ENCODE data around the gene TRIM65.
"Not testable (repeated sequence)": the region's sequence is repeated elsewhere in the genome, so short reads cannot be mapped to it uniquely, and the experiment has no call there.

Gene TRIM65

GRCh38 chr17:75875182-75875939, 21.4 kb downstream of the TRIM65 start:
- FAIRE-seq: no peak

DNA sequence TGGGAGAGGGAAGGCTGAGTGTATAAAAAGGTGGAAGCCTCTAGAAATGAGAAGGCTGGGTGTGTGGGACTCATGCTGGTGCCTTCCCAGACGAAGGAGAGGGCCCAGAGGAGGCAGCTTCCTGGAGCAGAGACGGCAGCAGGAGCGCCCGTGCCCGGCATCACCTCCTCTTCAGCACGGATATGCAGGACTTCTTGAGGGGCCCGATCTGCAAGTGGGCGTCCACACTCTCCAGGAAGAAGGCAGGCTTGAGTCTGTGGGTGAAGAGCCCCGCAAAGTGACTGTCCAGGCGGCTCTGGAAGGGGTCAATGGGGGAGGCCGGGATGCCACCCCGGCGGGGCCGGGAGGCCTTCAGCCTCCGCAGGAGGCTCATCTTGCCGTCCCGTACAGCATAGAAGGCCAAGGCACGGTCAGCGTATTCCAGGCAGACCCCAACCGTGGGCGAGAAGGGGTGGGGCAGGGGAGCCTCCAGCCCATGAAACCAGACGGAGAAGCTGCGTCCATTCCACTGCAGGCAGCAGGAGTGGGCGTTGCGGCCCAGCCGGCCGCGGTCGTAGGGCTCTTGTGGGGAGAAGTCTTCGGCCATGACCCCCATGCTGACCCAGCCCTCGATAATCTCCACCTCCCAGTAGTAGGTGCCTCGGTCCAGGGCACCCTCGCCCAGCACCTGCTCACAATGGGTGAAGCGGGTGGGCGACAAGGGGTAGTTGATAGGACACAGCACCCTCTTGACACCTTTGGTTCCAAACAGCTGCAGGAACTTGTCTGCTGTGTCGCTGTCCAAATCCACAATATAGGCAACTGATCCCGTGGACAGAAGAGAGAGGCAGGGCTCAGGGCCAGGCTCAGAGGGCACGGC, 22.2 kb downstream of the TRIM65 start:
- FAIRE-seq: no peak

DNA sequence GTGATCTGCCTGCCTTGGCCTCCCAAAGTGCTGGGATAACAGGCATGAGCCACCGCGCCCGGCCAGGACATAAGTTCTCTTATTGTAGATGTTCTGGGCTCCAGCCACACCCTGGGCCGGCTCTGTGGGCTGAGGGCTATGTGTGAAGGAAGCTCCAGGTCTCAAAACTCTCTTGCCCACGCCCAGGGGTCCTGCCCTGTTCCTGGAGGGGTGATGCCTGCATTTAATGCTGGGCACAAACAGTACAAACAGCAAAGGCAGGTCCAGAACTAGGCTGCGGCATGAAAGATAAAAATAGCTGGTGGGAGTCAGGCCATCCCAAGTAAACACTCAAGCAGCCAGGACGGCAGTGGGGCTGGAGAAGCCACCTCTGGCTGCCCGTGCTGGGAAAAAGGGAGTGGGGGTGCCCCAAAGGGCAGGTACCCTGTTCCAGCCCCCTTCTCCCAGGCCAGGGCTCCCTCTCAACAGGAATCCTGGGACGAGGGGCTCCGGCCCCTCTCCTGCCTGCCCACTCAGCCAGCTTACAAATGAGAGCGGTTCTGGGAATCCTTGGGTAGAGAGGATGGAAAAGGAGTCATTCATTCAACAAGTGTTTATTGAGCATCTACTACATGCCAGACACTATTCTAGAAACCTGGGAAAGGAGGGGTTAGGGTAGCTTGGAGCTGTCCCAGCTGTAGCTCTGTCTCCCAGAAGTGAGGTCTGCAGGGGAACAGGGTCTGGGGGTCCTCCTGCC, 23.0 kb downstream of the TRIM65 start:
- no peak for FAIRE-seq

GRCh38 chr17:75872434-75873351, 24.1 kb downstream of the TRIM65 start:
- FAIRE-seq: no peak

GRCh38 chr17:75870228-75870627, 26.5 kb downstream of the TRIM65 start:
- not testable (repeated sequence) for FAIRE-seq

GRCh38 chr17:75869282-75870141, 27.2 kb downstream of the TRIM65 start:
- FAIRE-seq: no peak

DNA sequence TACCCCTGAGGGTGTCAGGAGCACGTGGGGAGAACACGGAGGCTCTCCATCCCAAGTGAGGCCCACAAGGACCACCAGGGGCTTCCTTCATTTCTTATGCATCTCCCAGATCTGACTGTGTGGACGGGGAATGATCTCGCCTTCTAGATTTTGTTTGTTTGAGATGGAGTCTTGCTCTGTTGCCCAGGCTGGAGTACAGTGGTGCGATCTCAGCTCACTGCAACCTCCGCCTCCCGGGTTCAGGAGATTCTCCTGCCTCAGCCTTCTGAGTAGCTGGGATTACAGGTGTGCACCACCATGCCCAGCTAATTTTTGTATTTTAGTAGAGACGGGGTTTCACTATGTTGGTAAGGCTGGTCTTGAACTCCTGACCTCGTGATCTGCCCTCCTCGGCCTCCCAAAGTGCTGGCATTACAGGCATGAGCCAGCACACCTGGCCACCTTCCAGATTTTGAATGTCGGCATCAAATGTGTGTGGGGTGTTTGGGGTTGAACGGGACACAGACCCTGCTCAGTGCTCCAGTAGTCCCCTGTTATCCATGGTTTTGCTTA, 27.9 kb downstream of the TRIM65 start:
- not testable (repeated sequence) for FAIRE-seq

DNA sequence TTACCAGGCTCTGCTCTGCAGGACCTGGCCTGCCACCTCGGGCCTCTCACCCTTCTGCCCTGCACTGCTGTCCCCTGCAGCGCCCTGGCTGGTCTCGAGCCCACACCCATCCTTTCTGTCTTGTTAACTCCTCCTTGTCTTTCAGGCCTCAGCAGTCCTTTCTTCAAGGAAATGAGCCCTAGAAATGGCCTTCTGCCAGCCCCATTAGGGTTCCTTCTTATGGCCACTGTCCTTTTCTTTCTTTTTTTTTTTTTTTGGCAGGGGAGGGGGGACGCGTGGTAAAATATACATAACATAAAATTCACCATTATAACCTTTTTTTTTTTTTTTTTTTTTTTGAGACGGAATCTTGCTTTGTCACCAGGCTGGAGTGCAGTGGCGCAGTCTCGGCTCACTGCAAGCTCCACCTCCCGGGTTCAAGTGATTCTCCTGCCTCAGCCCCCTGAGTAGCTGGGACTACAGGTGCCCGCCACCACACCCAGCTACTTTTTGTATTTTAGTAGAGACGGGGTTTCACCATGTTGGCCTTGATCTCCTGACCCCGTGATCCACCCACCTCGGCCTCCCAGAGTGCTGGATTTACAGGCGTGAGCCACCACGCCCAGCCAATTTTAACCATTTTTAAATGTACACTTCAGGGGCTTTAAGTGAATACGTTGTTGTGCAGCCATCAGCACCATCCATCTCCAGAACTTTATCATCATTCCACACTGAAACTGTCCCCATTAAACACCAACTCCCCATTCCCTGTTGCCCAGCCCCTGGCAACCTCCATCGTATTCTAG, 31.2 kb downstream of the TRIM65 start:
- FAIRE-seq: not testable (repeated sequence)

DNA sequence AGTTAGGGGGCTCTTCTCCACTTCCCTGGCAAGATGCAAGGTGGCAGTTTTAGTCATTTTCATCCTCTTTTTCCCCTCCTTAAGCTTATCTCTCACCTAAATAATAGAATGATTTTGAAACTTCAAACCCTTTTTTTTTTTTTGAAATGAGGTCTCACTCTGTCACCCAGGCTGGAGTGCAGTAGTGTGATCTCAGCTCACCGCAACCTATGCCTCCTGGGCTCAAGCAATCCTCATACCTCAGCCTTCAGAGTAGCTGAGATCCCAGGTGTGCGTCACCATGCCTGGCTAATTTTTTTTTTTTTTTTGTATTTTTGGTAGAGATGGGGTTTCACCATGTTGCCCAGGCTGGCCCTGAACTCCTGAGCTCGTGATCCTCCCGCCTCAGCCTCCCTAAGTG, 31.9 kb downstream of the TRIM65 start:
- not testable (repeated sequence) for FAIRE-seq

- FAIRE-seq: peak; percentile 43
These were observed 32.3 kb downstream of the TRIM65 start for GRCh38 chr17:75864448-75864871.

DNA sequence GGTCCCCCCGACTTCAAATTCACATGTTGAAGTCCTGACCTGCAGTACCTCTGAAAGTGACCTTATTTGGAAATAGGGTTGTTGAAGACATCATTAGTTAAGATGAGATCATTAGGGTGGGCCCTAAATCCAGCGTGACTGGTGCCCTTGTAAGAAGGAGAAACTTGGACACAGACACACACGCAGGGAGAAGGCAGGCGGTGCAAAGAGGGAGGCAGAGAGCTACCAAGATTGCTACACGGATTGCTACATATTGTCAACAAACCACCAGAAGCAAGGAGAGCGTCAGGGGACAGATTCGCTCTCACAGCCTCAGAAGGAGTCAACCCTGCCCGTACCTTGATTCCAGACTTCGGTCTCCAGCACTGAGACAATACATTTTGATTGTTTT, 34.8 kb downstream of the TRIM65 start:
- no peak for FAIRE-seq

GRCh38 chr17:75859358-75859757, 37.4 kb downstream of the TRIM65 start:
- FAIRE-seq: not testable (repeated sequence)

GRCh38 chr17:75856062-75856756, 40.5 kb downstream of the TRIM65 start:
- FAIRE-seq: no peak

DNA sequence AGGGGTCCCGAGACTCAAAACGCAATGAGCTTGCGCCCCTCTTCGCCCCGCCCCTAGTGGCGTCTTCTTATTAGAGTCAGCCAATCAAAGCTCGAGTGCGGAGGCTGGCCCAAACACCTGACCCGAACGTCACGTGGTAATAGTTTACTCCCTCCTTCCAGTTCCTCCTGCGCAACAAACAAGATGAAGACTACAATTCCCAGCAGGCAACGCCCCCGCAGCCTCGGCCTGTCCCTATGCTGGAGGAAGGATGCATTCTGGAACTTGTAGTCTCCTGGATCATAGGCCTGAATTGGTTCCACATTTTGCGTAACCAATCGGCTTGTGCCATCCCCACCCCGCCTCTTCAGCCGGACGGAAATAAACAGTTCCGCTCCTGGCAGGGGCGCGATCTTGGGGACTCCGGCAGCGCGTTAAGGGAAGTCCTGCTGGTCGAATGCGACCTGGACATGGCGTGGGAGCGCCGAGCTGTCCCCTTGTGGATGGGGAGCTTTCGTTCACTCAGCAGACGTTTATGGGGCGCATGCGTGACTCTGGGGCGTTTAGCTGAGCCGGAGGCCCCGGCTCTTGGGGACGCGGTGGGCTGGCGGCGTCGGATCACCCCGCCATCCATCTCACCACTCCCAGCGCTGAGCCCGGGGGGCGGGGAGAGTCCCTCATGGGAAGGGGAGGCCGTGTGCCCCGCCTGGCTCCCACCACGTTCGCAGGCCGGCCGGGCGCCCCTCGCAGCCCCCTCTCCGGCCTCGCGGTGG, 41.3 kb downstream of the TRIM65 start, which contains the start of gene WBP2:
WBP2 (minus strand) TSS at position 26 of the 752 bp plus-strand sequence. CDS start 38 bp downstream, outside the sequence.
- peak; percentile 98 for FAIRE-seq

- no peak for FAIRE-seq
These were observed 41.9 kb downstream of the TRIM65 start for GRCh38 chr17:75854881-75855309.

DNA sequence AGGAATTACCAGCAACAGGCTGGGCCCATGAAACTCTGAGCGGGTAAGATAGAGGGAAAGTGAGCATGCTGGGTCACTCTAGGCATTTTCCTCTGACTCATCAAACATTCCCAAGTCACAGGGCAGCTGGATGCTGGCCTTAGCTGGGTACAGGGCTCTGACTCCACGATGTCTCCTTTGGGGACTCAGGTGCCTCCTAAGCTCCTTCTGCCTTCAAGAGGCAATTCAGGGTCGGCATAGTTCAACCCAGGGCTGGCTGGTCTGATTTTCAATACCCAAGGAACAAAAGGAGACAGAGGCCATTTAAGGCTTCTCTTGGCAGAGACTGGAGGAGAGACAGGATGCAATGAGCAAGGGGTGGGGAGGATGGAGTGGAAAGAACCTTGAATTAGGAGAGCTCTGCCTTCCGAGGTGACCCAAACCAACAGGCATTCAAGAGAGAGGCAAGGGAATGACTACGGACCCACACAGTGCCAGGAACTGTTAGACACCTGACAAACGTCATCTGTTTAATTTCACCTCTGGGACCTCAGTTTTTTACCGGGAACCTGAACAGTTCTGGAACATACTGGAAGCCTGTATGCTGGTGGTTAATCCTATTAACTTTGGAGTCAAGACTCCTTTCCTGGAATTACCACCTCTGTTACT, 42.5 kb downstream of the TRIM65 start:
- FAIRE-seq: no peak

DNA sequence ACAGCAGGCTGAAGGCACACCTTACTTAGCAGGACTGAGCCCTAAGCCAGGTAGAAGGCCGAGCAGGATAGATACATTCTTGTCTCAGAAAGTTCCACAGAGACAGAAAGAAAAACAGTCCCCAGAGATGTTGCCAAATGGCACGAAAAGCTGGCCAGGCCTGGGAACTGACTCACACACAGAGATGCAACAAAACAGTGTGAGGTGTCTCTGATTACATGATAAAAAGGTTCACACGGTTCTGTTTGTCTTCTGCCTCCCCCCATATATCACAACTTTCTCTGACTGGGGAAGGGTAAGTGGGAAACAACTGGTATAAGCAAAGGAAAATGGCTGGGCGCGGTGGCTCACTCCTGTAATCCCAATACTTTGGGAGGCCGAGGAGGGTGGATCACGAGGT, 43.3 kb downstream of the TRIM65 start:
- no peak for FAIRE-seq

GRCh38 chr17:75851693-75851991, 45.1 kb downstream of the TRIM65 start:
- FAIRE-seq: not testable (repeated sequence)
